ENCODE results near the gene SEMA4G.

GRCh38 chr10:100960251-100960650 is 9.1 kb upstream of the SEMA4G start:
- TF ChIP-seq ZNF674 (CRISPR knock-in tag; IDR thresholded peaks at IDR 0.05; ENCODE audit: low read depth) = no peak
- TF ChIP-seq POLR2A (IDR thresholded peaks at IDR 0.05; ENCODE audit: insufficient read depth in 1 of 2, low read depth in 2 of 2, low read length in 2 of 2) = no peak
- TF ChIP-seq ZNF598 (CRISPR knock-in tag; IDR thresholded peaks at IDR 0.05; ENCODE audit: borderline replicate concordance) = no peak
